H1 (cell line): ENCODE measurements around the gene ITGA4. TPM values are rescaled to one million over a fixed set of nuclear protein-coding genes. Genes with fewer than 3 reads are reported as not detected.

Source experiments
- CTCF ChIA-PET: fragments of 300-600 bp; sonication (Branson Sonifier 250); formaldehyde crosslinking; loops from one replicate; lab custom pipeline; 2021; ENCODE audit not compliant: partially characterized antibody; lab: Charles Lee
- POLR2A ChIA-PET: fragments of 300-600 bp; sonication (Branson Sonifier 250); formaldehyde crosslinking; loops from one replicate; lab custom pipeline; 2021; ENCODE audit warnings: inconsistent platforms; ENCODE audit not compliant: partially characterized antibody; lab: Charles Lee
- DNase-seq, 2 experiments: peaks; one replicate each; pipeline versions ENCODE4 v3.0.0 to v3.0.0-alpha.2; 2010 to 2022; ENCODE audit warnings: low spot score in 2 of 2, low read depth in 1 of 2, mixed read lengths in 1 of 2
- FAIRE-seq: peaks from 2 replicates; lab custom pipeline; 2011; peaks lifted over from hg19 to GRCh38; lab: Jason Lieb, UNC
- H2AFZ ChIP-seq: 2 replicates; pipeline ENCODE4 v1.8.1; 2012; ENCODE audit warnings: low read length, inconsistent platforms
- H2AK5ac ChIP-seq: 2 replicates; pipeline ENCODE4 v1.6.1; 2013; ENCODE audit warnings: low read depth, low read length
- H2BK120ac ChIP-seq: replicated peaks from 2 replicates; pipeline ENCODE3; 2013; ENCODE audit warnings: low read depth, low read length, inconsistent platforms
- H2BK12ac ChIP-seq: 2 replicates; pipeline ENCODE4 v1.6.1; 2013; ENCODE audit warnings: low read depth, low read length
- H2BK15ac ChIP-seq: 2 replicates; pipeline ENCODE4 v1.6.1; 2013; ENCODE audit warnings: low read length
- H2BK20ac ChIP-seq: 2 replicates; pipeline ENCODE4 v1.6.1; 2013; ENCODE audit warnings: low read length
- H2BK5ac ChIP-seq: 2 replicates; pipeline ENCODE4 v1.6.1; 2013; ENCODE audit warnings: low read depth, low read length
- H3K14ac ChIP-seq: 2 replicates; pipeline ENCODE4 v1.6.1; 2013; ENCODE audit warnings: inconsistent platforms; ENCODE audit not compliant: insufficient read length
- H3K18ac ChIP-seq: 2 replicates; pipeline ENCODE4 v1.6.1; 2013; ENCODE audit warnings: low read length; ENCODE audit errors: extremely low read depth
- H3K23ac ChIP-seq: 2 replicates; pipeline ENCODE4 v1.6.1; 2013; ENCODE audit warnings: inconsistent platforms; ENCODE audit not compliant: insufficient read length
- H3K23me2 ChIP-seq: 2 replicates; pipeline ENCODE4 v1.6.1; 2013; ENCODE audit warnings: low read depth, low read length
- H3K27ac ChIP-seq: 2 replicates; pipeline ENCODE4 v1.6.1; 2011; ENCODE audit warnings: low read depth, low read length, inconsistent platforms
- H3K27me3 ChIP-seq, 4 experiments: replicated peaks in 1 of 4; 1 replicate in 1 of 4; 2 replicates in 3 of 4; pipeline versions ENCODE4 v1.6.1 to v1.8.1; 2011 to 2013; ENCODE audit warnings: low read length in 3 of 4, mild to moderate bottlenecking in 3 of 4, inconsistent platforms in 2 of 4, mixed read lengths in 2 of 4, moderate library complexity in 1 of 4; ENCODE audit not compliant: control insufficient read depth in 3 of 4, insufficient read depth in 3 of 4; ENCODE audit errors: extremely low read depth in 1 of 4
- H3K36me3 ChIP-seq, 4 experiments: 2 replicates each; pipeline versions ENCODE4 v1.6.1 to v1.8.1; 2011 to 2013; ENCODE audit warnings: mild to moderate bottlenecking in 4 of 4, low read length in 3 of 4, moderate library complexity in 2 of 4, control low read depth in 1 of 4, inconsistent platforms in 1 of 4; ENCODE audit not compliant: insufficient read depth in 4 of 4, control insufficient read depth in 2 of 4
- H3K4ac ChIP-seq: replicated peaks from 2 replicates; pipeline ENCODE3; 2013; ENCODE audit warnings: low read length, low read depth, mixed read lengths, inconsistent platforms; ENCODE audit not compliant: insufficient read length
- H3K4me1 ChIP-seq, 4 experiments: replicated peaks in 1 of 4; 1 replicate in 1 of 4; 2 replicates in 3 of 4; pipeline versions ENCODE4 v1.6.1 to v1.8.1; 2011 to 2013; ENCODE audit warnings: low read length in 3 of 4, inconsistent platforms in 2 of 4, mixed read lengths in 1 of 4; ENCODE audit not compliant: insufficient read depth in 4 of 4, control insufficient read depth in 3 of 4
- H3K4me2 ChIP-seq, 2 experiments: 2 replicates each; pipeline versions ENCODE4 v1.6.1 to v1.8.1; 2011 to 2013; ENCODE audit warnings: low read depth in 2 of 2, low read length in 2 of 2, control low read depth in 1 of 2, inconsistent platforms in 1 of 2, mild to moderate bottlenecking in 1 of 2; ENCODE audit not compliant: insufficient read depth in 1 of 2
- H3K4me3 ChIP-seq, 4 experiments: fragments of 200-600, 300-600 bp in 1 of 4; sonication (generic), shearing (Covaris generic), sonication (Bioruptor Twin) in 1 of 4; 2 replicates each; pipeline versions ENCODE4 v1.5.1 to v1.8.1; 2011 to 2016; ENCODE audit warnings: low read length in 4 of 4, low read depth in 3 of 4, control low read depth in 2 of 4, inconsistent platforms in 2 of 4, mild to moderate bottlenecking in 2 of 4, mixed read lengths in 1 of 4, moderate library complexity in 1 of 4; ENCODE audit not compliant: insufficient read depth in 2 of 4; ENCODE audit errors: extremely low read depth in 1 of 4
- H3K56ac ChIP-seq: replicated peaks from 2 replicates; pipeline ENCODE3; 2013; ENCODE audit warnings: low read depth, mild to moderate bottlenecking, mixed read lengths, low read length, inconsistent platforms; ENCODE audit not compliant: insufficient read length
- H3K79me1 ChIP-seq: 2 replicates; pipeline ENCODE4 v1.6.1; 2013; ENCODE audit warnings: low read depth, low read length, control low read depth
- H3K79me2 ChIP-seq, 2 experiments: 2 replicates each; pipeline versions ENCODE4 v1.6.1 to v1.8.1; 2012 to 2013; ENCODE audit warnings: low read length in 2 of 2, mild to moderate bottlenecking in 2 of 2, inconsistent platforms in 1 of 2; ENCODE audit not compliant: insufficient read depth in 2 of 2, control insufficient read depth in 1 of 2
- H3K9ac ChIP-seq, 4 experiments: replicated peaks in 1 of 4; 1 replicate in 1 of 4; 2 replicates in 3 of 4; pipeline versions ENCODE4 v1.6.1 to v1.8.1; 2011 to 2013; ENCODE audit warnings: low read depth in 3 of 4, low read length in 3 of 4, control low read depth in 2 of 4, mild to moderate bottlenecking in 2 of 4, moderate library complexity in 2 of 4, inconsistent platforms in 1 of 4; ENCODE audit errors: extremely low read depth in 1 of 4
- H3K9me3 ChIP-seq, 2 experiments: 2 replicates each; pipeline versions ENCODE4 v1.6.1 to v1.8.1; 2012 to 2013; ENCODE audit warnings: mild to moderate bottlenecking in 2 of 2, moderate library complexity in 2 of 2, control low read depth in 1 of 2, inconsistent platforms in 1 of 2, low read depth in 1 of 2, low read length in 1 of 2, mixed read lengths in 1 of 2; ENCODE audit not compliant: insufficient read depth in 2 of 2
- H4K20me1 ChIP-seq, 2 experiments: replicated peaks in 1 of 2; 2 replicates each; pipeline versions ENCODE3 to v1.8.1; 2011 to 2013; ENCODE audit warnings: inconsistent platforms in 2 of 2, low read length in 2 of 2, mild to moderate bottlenecking in 1 of 2; ENCODE audit not compliant: insufficient read depth in 2 of 2, control insufficient read depth in 1 of 2
- H4K5ac ChIP-seq: 2 replicates; pipeline ENCODE4 v1.6.1; 2013; ENCODE audit warnings: low read length, low read depth, mixed read lengths, inconsistent platforms; ENCODE audit not compliant: insufficient read length
- H4K8ac ChIP-seq: 2 replicates; pipeline ENCODE4 v1.8.0; 2013; ENCODE audit warnings: mild to moderate bottlenecking, moderate library complexity, low read length, inconsistent platforms; ENCODE audit not compliant: insufficient read depth; ENCODE audit errors: extremely low read depth
- H4K91ac ChIP-seq: replicated peaks from 2 replicates; pipeline ENCODE3; 2013; ENCODE audit warnings: low read length, mixed read lengths, inconsistent platforms; ENCODE audit not compliant: insufficient read length
- WGBS, 2 experiments: shearing (Covaris generic) in 1 of 2; methylation state at CpG; one replicate each; pipeline versions ENCODE4 v1.1.6 to v1.1.7; 2013 to 2015; ENCODE audit warnings: low lambda C conversion rate in 2 of 2, mixed read lengths in 2 of 2, inconsistent platforms in 1 of 2, low coverage in 1 of 2, missing lambda C conversion rate in 1 of 2; ENCODE audit not compliant: insufficient replicate concordance in 2 of 2, insufficient coverage in 1 of 2, insufficient read length in 1 of 2; ENCODE audit errors: extremely low coverage in 1 of 2, missing lambda C conversion rate in 1 of 2; 5-methylcytosine and 5-hydroxymethylcytosine counted together
- polyA plus RNA-seq, 7 experiments: library from polyadenylated mRNA; depleted of rRNA in 3 of 7; stranded (reverse) in 5 of 7; unstranded in 2 of 7; fragments of >200 nt in 5 of 7; fragments of 200-250 nt in 2 of 7; gene quantifications; 1 replicate in 5 of 7; 2 replicates in 1 of 7; 4 replicates in 1 of 7; pipeline versions ENCODE4 v1.2.1 to v1.2.3, GENCODE V29; 2011 to 2013; ENCODE audit warnings: missing spikeins in 2 of 7, mixed read lengths in 2 of 7
- total RNA-seq: library from RNA; stranded (reverse); fragmentation: NEBNext Ultra II Directional; extraction: Animal tissue kit (Norgen Biotek cat#: 25700); gene quantifications from 2 replicates; pipeline ENCODE4 v1.2.1, GENCODE V29; 2021

The ITGA4 gene
- total and polyA plus RNA-seq, 2 of the 8 experiments (the other 6 are each of a cell fraction or from before 2014, with no cell fraction given), result 0.60 to 2.1 TPM

DNA sequence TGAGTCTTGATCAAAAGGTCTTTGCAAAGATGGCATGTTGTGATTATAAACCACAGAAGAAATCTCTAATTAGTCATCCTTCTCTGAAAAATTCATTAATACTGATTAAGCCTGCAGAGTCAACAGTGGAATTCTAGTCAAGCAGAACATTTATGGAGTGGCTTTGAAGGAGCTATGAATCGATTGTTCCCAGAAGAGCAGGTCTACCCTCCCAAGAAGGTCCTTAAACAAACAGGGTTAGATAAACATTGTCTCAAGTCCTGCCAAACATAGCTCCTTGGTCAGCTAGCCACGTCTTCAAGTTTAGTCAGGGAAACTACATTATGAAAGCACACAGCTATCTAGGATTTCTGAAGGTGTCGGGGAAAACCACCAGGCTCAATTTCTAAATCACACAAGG, 88.9 kb downstream of the ITGA4 start:
- Histone ChIP-seq H3K56ac (no peak overlapping the region), H4K8ac (no peak overlapping the region), H3K9me3 (no peaks in the 10 kb centered on the region), H3K14ac (no peak overlapping the region), H2BK20ac (no peak overlapping the region), H3K79me1 (no peaks in the 10 kb centered on the region), H4K91ac (no peak overlapping the region), H3K27ac (no peak overlapping the region), H2BK12ac (no peak overlapping the region), H2AFZ (no peak overlapping the region), H4K5ac (no peak overlapping the region), H3K9ac (no peak overlapping the region), H2BK120ac (no peak overlapping the region), H2BK5ac (no peak overlapping the region), H3K4ac (no peak overlapping the region), H2BK15ac (no peak overlapping the region), H3K23me2 (no peaks in the 10 kb centered on the region), H3K4me3 (no peak overlapping the region), H3K4me2 (no peak overlapping the region), H3K18ac (no peak overlapping the region), H4K20me1 (no peaks in the 10 kb centered on the region), H3K4me1 (no peaks in the 10 kb centered on the region), H3K36me3 (no peaks in the 10 kb centered on the region; a peak in 1 of 8 replicates), H3K23ac (no peak overlapping the region), H2AK5ac (no peak overlapping the region), H3K79me2 (no peaks in the 10 kb centered on the region), H3K27me3 (peaks cover 0 to 1% (median 0%) of the 10 kb centered on the region in 4 experiments; a peak in 1 of 7 replicates)
- CTCF ChIA-PET, result interaction anchor here (0.7 to 1.8 kb wide), 4 partner anchors 14 to 235 kb away, joined by 3 to 4 read pairs (median 3); partner anchors contain the start of gene ITGA4
- no peak for FAIRE-seq
- DNase-seq, result no peak
- POLR2A ChIA-PET, result no interaction called here
- 96% methylated on average over 3 of the region's 3 CpGs; no CpG with 5 or more reads in 1 of the 2 experiments for WGBS, 2 experiments
